ENCODE data around the gene DMBT1. TPM values are rescaled to one million over a fixed set of nuclear protein-coding genes. Genes with fewer than 3 reads are reported as not detected.

Gene DMBT1
- total and polyA plus RNA-seq, 2 of the 4 experiments (the other 2 are of a cell fraction): under 0.01 TPM; not detected in 1

- TF ChIP-seq RAD21 (IDR thresholded peaks at IDR 0.05; ENCODE audit: low read length): no peak
- no peak for TF ChIP-seq CEBPB (IDR thresholded peaks at IDR 0.05; ENCODE audit: low read depth, low read length)
- TF ChIP-seq POLR2A (IDR thresholded peaks at IDR 0.05; ENCODE audit: low read depth, low read length): no peak
- no peak for TF ChIP-seq CHD1 (IDR thresholded peaks at IDR 0.05; ENCODE audit: low read depth, low read length)
- no peak for TF ChIP-seq MAZ (IDR thresholded peaks at IDR 0.05; ENCODE audit: borderline replicate concordance, low read depth, low read length)
- no peak for TF ChIP-seq ELK1 (IDR thresholded peaks at IDR 0.05; ENCODE audit: borderline replicate concordance, low read depth, low read length)
- no peak for TF ChIP-seq MXI1 (IDR thresholded peaks at IDR 0.05; ENCODE audit: borderline replicate concordance, low read depth, low read length)
- no peak for DNase-seq
- Histone ChIP-seq H3K18ac (ENCODE audit: low read depth, low read length) (no peak overlapping the region), H4K91ac (ENCODE audit: insufficient read depth, low read depth, low read length) (no peak overlapping the region), H3K14ac (replicated peaks; ENCODE audit: low read depth, low read length) (no peak overlapping the region), H3K9me3 (ENCODE audit: control insufficient read depth, insufficient read depth, low read length) (no peaks in the 10 kb centered on the region), H3K9ac (ENCODE audit: low read depth, low read length) (no peak overlapping the region), H3K23ac (ENCODE audit: low read depth, low read length) (no peak overlapping the region), H3K4ac (ENCODE audit: low read depth, low read length) (no peak overlapping the region), H4K8ac (ENCODE audit: low read depth in 2 of 2, low read length in 2 of 2) (no peak overlapping the region), H4K20me1 (ENCODE audit: insufficient read depth, low read length) (no peaks in the 10 kb centered on the region), H3K36me3 (ENCODE audit: control insufficient read depth, insufficient read depth, low read length) (no peaks in the 10 kb centered on the region), H2AFZ (replicated peaks; ENCODE audit: low read length, poor library complexity) (no peak overlapping the region), H2BK5ac (ENCODE audit: low read depth, low read length, poor library complexity, severe bottlenecking) (no peak overlapping the region), H3K27me3 (ENCODE audit: control insufficient read depth, insufficient read depth, low read length) (no peaks in the 10 kb centered on the region), H2BK15ac (ENCODE audit: low read depth, low read length) (no peak overlapping the region), H3K79me1 (ENCODE audit: low read depth in 1 of 2, low read length in 2 of 2) (no peaks in the 10 kb centered on the region), H2BK20ac (ENCODE audit: low read depth, low read length) (no peak overlapping the region), H3K27ac (ENCODE audit: insufficient read depth, low read length) (no peak overlapping the region), H2BK120ac (ENCODE audit: low read depth, low read length) (no peak overlapping the region), H3K4me1 (ENCODE audit: control insufficient read depth, insufficient read depth, low read length) (no peaks in the 10 kb centered on the region), H3K4me2 (ENCODE audit: low read depth, low read length) (no peak overlapping the region), H3K4me3 (ENCODE audit: insufficient read depth, low read depth, low read length) (no peak overlapping the region), H2AK9ac (replicated peaks; ENCODE audit: low read depth, low read length, poor library complexity) (no peak overlapping the region), H4K5ac (ENCODE audit: low read depth, low read length) (no peak overlapping the region), H3K56ac (ENCODE audit: extremely low read depth, insufficient read depth, low read length) (no peak overlapping the region), H2AK5ac (ENCODE audit: low read depth, low read length) (no peak overlapping the region), H3K9me1 (ENCODE audit: insufficient read depth, low read length) (no peaks in the 10 kb centered on the region)
- in situ Hi-C loops (cut with MboI; ENCODE audit: low sequenced_read_pairs): no loop called here
- ChIA-PET POLR2A (ENCODE audit: unreplicated experiment) (no interaction called here), CTCF (no interaction called here)
- dilution Hi-C loops (cut with HindIII; ENCODE audit: low sequenced_read_pairs, unreplicated experiment): no loop called here
- ATAC-seq (ENCODE audit: low read depth): no peak
- intact Hi-C loops (cut with micrococcal nuclease): no loop called here
- no CpG with 5 or more reads among the region's 5 CpGs for whole genome bisulfite sequencing, 2 experiments (ENCODE audit: extremely low coverage in 2 of 2, insufficient read length in 1 of 2)
- BruUV-seq (replicated peaks): no TSS peak
These were observed 122.0 kb downstream of the DMBT1 start for GRCh38 chr10:122682522-122682921.

Measured in IMR-90 (cell line).